Fibroblast of skin of left biceps (primary cell): ENCODE data around the gene ZXDB.
A peak's percentile ranks its signal among the peaks of the same experiment; 100 is the strongest.
"Not testable (repeated sequence)": the region's sequence is repeated elsewhere in the genome, so short reads cannot be mapped to it uniquely, and the experiment has no call there.

Experiments used
- DNase-seq, 2 experiments: peaks; one replicate each; pipeline ENCODE4 v3.0.0-alpha.2; 2013; ENCODE audit warnings: low read depth in 2 of 2

ZXDB gene

DNA sequence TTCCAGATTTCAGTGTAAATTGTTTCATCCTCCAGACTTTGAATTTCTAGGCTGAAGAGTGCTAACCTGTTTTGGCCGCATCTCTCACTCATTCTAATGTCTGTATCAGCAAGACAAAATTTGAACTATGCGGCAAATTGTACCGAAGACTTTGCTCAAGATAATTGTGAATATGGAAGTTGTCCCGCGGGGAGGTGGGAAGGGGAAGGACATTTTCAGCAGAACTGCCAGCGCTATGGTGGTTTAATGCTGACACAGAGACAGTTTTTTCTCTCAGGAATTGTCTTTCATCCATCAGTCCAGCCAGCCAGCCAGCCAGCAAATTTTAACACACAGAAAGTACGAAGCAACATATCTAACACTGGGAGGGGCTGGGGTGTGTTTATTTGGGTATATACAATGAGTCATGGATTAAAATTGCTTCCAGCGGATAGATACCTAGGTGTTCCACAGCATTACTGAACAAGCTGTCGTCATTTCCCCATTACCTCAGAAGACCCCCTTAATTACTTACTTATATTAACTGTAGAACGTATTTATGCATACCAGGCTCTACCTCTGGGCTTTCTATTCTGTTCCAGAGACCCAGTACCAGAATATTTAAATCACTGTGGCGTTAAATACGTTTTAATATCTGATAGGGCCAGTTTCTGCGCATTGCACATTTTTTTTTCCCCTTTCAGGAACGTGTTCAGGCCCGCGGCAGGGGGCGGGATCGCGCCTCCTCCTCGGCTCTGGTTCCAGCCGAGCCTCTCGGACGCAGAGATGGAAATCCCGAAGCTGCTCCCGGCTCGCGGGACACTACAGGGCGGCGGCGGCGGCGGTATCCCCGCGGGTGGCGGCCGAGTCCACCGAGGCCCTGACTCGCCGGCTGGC is at the start of gene ZXDB:
Gene ZXDB, plus strand, starts transcription at position 728 of the 876 bp plus-strand sequence. Its CDS starts 38 bp downstream, at position 766.
- DNase-seq = not testable (repeated sequence)

DNA sequence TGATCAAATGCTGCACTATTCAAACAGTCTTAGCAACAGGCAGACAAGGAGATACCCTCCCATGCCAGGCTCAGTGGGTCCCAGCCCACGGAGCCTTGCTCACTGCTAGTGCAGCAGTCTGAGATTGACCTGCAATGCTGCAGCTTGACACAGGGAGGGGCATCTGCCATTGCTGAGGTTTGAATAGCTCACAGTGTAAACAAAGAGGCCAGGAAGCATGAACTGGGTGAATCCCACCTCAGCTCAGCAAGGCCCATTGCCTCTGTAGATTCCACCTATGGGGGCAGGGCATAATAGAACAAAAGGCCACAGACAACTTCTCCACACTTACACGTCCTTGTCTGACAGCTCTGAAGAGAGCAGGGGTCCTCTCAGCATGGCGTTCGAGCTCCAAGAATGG is 26.6 kb upstream of the ZXDB start:
- DNase-seq = no peak

DNA sequence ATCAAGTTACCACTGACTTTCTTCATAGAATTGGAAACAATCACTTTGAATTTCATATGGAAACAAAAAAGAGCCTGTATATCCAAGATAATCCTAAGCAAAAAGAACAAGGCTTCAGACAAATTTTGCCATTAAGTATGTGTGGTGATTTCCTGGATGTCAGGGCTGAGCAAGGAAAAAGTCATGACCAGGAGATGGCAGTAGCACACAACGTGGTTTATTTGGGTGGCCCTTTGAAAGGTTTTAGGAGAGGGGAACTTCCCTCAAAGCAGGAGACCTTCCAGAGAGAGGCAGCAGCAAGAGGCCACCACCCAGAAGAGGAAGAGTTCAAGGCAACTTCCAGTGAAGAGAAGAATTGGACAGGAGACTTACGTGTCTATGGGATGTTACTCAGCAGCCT is 18.1 kb upstream of the ZXDB start:
- no peak for DNase-seq

DNA sequence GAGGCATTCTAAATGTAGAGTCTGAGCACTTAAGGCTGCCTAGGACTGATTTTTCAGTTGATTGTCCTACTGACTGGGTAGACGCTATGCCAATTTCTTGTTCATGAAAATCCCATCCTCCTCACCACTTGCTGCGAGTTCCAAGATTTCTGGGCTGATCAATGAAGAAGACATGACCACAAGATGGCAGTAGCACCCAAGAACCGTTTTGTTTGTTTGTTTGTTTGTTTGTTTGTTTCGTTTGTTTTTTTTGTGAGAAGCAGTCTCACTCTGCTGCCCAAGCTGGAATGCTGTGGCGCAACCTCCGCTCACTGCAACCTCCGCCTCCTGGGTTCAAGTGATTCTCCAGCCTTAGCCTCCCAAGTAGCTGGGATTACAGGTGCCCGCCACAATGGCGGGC is 8.9 kb upstream of the ZXDB start:
- DNase-seq = not testable (repeated sequence)

DNA sequence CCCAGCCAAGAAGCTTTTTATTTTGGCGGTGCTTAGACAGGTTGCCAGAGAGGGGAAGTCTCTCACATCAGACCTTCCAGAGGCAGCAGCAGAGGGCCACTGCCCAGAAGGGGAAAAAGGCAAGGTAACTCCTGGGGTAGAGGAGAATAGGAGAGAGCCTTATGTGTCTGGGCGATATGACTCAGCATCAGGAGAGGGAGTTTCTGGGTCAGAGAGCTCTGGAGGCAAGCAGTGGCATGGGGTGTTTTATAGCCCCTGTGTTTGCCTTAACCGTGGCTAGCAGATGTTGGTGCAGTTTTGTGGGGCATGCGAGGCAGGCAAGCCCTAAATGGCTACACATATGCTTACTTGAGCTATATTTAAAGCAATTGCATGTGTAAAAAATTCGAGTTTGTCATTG is 8.3 kb upstream of the ZXDB start:
- no peak for DNase-seq

DNA sequence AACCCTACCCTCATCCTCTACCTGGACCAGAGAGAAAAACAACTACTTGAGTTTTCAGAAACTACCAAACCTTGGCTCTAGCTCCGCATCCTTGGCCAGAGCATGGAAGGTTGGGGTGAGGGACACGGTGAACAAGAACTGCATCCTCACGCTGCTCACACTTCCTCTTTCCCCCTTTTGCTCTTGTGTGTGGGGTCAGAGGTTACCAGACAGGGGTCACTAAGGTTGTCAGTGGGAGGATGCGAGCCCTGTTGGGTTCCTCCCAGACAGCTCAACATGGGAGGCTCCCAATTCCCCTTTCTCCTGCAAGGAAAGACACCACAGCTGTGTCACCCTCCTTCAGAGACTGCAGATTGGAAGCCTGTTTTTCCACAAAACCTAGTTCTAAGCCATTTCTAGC is 5.5 kb upstream of the ZXDB start:
- DNase-seq = no peak

DNA sequence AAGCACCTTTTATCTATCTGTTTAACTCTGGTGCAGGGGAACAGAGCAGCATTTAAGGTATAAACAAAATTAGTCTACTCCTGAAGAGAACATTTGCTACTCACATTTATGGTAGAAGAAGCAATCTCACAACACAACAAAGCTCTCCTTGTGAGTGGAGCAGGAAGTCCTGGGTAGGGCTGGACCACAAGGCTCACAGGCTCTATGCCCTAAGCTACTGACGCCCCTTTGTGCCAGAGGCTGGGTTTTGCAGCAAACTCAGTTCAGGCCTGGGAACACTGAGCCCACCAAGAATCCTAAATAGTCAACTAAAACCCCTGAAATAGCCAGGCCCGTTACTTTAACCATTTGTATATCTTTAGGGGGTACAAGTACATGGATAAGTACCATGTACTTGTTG is 4.7 kb upstream of the ZXDB start:
- DNase-seq = no peak

DNA sequence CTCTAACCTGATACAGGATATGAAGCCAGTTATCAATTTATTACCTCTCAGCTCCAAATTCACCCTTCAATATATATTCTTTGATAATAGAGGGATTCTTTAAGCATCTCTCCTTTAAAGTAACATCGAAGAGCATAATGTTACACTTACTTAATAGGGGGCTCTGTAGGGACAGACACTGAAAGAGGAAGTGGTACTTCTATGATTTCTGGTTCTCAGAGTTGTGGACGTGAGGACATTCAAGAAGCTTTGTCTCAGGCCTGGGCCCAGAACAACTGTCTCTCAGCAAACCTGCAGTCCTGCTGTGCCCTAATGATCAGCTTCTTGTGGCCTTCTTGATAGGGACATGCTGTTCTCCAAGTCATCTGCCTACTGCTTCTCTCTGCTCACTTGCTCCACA is 4.2 kb upstream of the ZXDB start:
- DNase-seq = no peak

DNA sequence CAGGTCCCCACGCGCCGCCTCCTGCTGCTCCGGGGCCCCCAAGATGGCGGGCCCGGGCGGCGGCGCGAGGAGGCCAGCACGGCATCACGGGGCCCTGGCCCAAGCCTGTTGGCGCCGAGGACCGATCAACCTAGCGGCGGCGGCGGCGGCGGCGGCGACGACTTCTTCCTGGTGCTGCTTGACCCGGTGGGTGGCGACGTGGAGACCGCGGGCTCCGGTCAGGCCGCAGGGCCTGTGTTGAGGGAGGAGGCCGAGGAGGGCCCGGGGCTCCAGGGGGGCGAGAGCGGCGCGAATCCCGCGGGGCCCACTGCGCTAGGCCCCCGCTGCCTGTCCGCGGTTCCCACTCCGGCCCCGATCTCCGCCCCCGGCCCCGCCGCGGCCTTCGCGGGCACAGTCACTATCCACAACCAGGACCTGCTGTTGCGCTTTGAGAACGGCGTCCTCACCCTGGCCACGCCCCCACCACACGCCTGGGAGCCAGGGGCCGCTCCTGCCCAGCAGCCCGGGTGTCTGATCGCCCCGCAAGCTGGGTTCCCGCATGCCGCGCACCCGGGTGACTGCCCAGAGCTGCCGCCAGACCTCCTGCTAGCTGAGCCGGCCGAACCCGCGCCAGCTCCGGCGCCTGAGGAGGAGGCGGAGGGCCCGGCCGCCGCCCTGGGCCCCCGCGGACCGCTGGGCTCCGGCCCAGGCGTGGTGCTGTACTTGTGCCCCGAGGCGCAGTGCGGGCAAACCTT is 516 bp downstream of the ZXDB start:
- not testable (repeated sequence) for DNase-seq

DNA sequence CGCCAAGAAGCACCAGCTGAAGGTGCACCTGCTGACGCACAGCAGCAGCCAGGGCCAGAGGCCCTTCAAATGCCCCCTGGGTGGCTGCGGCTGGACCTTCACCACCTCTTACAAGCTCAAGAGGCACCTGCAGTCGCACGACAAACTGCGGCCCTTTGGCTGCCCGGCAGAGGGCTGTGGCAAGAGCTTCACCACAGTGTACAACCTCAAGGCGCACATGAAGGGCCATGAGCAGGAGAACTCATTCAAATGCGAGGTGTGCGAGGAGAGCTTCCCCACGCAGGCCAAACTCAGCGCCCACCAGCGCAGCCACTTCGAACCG is 1.0 kb downstream of the ZXDB start:
- DNase-seq = not testable (repeated sequence)

DNA sequence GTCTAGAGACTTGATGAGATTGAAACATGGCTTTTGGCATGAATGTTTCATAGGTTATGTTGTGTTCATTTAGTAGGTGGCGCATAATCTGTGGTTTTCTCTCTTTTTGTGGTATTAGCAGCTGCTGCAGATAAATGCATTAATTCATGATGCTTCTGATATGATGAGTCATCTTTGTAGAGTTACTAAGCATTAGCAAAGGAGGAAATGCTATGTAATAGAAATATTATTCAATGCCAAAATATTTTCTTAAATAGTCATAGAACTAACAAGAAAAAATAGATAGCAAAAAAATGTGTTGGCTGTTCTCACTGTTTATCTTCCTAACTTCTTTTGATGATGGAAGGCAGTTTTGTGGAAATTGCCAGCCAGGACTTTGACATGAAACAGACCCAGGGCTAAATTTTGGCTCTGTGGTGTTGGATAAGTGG is 3.6 kb downstream of the ZXDB start:
- peak; percentile 66 to 69 for DNase-seq

DNA sequence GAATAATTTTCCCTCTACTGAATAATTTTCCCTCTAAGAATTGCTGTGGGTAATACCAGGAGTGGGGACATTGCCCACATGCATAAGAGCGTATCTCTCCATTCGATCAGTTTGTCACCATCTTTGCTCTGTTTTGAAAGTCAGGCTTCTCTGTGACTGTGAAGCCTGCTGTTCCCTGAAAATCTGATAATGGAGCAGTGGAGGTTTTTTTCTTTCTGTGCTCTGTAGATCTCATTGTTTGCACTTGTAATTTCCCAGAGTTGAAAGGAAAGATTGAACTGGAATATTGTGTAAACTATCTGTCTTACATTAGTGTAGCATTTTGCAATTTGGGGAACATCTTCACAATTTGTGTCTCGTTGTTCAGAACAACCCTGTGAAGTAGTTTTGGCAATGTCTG is 4.3 kb downstream of the ZXDB start:
- no peak for DNase-seq

DNA sequence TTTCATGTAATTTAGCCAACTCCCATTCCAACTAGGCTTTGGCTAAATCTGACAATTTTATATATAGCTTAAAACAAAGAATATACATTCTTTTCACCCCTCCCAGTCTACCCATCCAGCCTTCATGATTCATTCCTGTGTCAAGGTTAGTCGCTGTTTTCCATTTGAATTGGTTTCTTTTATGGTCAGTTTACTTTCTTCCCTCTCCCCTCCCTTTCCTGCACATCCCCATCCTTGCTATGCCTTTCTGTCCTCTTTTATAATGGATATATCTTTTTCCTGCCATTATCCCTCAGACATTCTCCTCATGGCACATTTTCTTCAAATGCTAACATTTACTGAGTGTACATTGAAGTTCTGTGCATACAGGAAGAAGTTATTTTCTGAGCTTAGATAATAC is 4.7 kb downstream of the ZXDB start:
- DNase-seq = no peak

DNA sequence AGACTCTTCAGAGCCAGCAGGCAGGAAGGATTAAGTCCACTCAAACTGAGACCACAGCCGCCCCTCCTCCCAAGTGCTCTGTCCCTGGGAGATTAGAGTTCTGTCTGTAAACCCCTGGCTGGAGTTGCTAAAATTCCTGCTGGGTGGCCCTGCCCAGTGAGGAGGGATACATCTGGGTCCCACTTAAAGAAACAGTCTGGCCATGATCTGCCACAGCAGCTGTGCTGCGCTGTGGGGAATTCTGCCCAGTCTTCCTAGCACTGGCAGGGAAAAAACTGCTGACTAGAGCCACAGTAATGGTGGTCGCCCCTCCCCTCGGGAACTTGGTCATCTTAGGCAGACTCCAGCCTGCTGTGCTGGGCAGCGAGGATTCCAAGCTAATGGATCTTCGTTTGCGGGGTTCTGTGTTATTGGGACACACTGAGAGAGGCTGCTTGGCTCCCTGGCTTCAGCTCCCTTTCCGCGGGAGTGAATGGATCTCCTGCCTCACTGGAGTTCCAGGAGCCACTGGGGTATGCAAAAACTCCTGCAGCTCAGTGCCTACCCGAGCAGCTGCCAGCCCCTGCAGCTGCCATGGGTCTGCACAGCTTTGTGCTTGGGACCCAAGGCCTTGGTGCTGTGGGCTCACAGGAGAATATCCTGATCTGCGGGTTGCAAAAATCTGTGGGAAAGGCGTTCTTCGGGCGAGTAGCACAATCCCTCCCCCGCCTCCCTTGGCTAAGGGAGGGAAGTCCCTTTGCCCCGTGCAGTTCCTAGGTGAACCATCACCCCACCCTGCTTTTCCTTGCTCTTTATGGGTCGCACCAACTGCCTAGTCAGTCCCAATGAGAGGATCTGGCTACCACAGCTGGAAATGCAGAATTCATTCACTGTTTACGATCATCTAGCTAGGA is 15.7 kb downstream of the ZXDB start:
- DNase-seq = no peak

DNA sequence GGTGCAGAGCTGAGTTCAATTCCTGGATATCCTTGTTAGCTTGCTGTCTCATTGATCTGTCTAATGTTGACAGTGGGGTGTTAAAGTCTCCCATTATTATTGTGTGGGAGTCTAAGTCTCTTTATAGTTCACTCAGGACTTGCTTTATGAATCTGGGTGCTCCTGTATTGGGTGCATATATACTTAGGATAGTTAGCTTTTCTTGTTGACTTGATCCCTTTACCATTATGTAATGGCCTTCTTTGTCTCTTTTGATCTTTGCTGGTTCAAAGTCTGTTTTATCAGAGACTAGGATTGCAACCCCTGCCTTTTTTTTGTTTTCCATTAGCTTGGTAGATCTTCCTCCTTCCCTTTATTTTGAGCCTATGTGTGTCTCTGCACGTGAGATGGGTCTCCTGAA is 21.5 kb downstream of the ZXDB start:
- not testable (repeated sequence) for DNase-seq

DNA sequence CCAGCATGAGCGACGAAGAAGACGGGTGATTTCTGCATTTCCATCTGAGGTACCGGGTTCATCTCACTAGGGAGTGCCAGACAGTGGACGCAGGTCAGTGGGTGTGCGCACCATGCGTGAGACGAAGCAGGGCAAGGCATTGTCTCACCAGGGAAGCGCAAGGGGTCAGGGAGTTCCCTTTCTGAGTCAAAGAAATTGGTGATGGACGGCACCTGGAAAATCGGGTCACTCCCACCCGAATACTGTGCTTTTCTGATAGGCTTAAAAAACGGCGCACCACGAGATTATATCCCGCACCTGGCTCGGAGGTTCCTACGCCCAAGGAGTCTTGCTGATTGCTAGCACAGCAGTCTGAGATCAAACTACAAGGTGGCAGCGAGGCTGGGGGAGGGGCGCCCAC is 37.6 kb downstream of the ZXDB start:
- not testable (repeated sequence) for DNase-seq

DNA sequence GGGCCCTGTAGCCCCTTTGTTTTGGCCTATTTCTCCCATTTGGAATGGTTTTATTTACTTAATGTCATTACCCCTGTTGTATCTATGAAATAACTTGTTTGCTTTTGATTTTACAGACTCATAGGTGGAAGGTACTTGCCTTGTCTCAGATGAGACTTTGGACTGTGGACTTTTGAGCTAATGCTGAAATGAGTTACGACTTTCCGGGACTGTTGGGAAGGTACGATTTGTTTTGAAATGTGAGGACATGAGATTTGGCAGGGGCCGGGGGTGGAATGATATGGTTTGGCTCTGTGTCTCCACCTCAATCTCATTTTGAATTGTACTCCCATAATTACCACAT is 48.8 kb downstream of the ZXDB start:
- DNase-seq = no peak

DNA sequence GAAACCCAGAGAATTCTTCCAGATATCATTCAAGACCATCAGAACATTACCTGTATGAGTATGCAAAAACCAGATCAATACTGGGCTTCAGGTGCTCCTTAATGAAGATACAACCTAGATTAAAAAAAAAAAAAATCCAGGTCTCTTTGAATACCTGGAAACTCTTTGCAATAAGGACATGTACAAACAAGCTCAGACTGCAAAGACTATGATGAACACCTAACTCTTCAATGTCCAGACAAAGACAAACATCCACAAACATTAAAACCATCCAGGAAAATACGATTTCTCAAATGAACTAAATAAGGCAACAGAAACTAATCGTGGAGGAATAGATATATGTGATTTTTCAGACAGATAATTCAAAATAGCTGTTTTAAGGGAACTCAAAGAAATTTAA is 49.5 kb downstream of the ZXDB start:
- DNase-seq = no peak

DNA sequence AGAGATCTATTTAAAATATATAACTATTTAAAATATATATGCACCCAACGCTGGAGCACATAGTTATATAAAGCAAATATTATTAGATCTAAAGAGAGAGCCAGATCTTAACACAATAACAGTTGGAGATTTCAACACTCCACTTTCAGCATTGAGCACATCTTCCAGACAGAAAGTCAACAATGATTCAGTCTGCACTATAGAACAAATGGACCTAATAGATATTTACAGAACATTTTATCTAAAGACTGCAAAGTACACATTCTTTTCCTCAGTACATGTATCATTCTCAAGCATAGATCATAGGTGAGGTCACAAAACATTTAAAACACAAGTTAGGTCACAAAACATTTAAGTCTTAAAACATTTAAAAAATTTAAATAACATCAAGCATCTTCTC is 51.9 kb downstream of the ZXDB start:
- no peak for DNase-seq

DNA sequence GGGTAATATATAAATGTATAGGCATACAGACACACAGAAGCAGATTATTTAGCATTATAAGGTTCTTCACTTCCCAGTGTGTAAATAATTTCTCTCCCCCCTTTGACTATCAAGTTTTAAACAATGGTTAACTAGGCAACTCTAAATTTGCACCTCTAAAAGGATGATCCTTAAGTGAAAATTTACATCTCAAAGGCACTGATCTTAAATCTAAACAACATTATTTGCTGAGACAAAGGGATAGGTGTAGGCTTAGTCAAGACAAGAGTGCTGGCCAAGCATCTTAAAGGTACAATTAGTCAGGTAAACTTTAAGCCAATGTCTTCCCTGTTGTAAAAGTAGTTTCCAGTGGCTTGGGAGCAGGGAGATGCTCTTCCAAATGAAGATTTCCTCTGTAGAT is 55.2 kb downstream of the ZXDB start:
- DNase-seq = no peak
